22Rv1 (cell line): ENCODE data around the gene NEURL4.

Source experiments
- H3K27ac ChIP-seq: fragments of 450-650 bp; 2 replicates; pipeline ENCODE4 v1.5.1; 2017
- ZFX ChIP-seq: fragments of 450-650 bp; IDR thresholded peaks from 2 replicates; pipeline ENCODE4 v1.6.1; 2017; ENCODE audit warnings: antibody characterized with exemption, borderline replicate concordance
- TF ChIP-seq, protein P1 (sequence below): fragments of 450-650 bp; IDR thresholded peaks from 2 replicates; pipeline ENCODE4 v1.5.1; 2017; ENCODE audit warnings: mild to moderate bottlenecking

NEURL4 gene

DNA sequence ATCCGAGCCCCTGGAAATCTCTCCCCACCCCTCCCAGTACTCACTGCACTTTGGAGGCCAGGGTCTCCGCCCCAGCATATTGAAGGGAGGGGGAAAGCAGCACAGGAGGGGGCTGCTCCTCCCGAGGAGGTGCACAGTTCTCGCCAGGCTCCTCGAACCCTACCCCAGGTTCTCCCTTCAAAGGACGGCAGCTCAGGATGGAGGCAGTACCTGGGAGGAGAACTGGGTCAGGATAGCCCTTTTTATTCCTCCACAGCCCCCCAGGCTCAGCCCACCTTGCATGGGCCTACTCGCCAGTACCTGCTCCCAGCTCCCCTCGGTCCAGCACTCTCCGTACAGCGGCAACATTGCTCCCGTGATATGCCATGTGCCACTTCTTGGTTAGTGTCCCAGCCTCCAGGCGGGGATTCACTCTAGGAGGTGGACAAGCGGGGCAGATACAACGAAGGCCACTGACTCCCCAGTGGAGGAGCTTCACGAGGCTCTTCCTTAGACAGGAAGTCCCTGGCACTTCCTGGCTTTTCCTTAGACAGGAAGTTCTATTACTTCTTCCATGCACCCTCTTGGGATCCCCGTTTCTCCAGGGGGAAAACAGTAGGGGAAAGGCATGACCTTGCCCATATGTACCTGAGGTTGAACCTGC, 11.9 kb downstream of the NEURL4 start:
- TF ChIP-seq, protein P1, sequence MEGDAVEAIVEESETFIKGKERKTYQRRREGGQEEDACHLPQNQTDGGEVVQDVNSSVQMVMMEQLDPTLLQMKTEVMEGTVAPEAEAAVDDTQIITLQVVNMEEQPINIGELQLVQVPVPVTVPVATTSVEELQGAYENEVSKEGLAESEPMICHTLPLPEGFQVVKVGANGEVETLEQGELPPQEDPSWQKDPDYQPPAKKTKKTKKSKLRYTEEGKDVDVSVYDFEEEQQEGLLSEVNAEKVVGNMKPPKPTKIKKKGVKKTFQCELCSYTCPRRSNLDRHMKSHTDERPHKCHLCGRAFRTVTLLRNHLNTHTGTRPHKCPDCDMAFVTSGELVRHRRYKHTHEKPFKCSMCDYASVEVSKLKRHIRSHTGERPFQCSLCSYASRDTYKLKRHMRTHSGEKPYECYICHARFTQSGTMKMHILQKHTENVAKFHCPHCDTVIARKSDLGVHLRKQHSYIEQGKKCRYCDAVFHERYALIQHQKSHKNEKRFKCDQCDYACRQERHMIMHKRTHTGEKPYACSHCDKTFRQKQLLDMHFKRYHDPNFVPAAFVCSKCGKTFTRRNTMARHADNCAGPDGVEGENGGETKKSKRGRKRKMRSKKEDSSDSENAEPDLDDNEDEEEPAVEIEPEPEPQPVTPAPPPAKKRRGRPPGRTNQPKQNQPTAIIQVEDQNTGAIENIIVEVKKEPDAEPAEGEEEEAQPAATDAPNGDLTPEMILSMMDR: no peak
- TF ChIP-seq ZFX: no peak
- peak overlapping the region; percentile 99 for H3K27ac ChIP-seq

DNA sequence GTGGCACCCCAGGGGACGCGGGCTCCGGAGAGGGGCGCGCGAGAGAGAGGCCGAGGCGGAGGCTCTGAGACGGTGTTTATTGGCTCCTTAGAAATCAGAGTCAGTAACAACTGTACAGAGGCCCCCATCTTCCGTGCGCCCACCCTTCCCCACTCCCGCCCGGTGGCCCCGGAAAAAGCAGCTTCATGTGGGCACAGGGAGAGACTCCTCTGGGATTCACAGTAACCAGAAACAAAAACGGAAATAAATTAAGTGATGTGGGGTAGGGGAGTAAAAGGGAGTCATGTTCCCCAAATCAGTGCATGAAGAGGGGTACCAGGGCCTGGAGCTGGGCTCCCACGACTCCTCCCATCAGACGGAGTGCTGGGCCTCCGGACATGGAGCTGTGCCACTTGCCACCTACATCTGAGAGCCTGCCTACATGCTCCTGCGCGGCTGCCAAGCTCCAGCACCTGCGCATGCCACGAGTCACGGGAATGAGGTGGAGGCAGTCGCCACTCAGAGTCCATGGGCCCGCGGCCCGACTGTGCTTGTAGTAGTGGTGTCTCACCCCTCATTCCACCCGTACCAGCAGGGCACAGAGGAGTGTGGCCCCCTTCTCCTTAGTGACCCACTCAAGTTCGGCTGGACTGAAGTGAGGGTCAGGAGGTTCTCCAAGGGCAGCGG, 13.4 kb downstream of the NEURL4 start:
- TF ChIP-seq, protein P1: no peak
- no peak for TF ChIP-seq ZFX

DNA sequence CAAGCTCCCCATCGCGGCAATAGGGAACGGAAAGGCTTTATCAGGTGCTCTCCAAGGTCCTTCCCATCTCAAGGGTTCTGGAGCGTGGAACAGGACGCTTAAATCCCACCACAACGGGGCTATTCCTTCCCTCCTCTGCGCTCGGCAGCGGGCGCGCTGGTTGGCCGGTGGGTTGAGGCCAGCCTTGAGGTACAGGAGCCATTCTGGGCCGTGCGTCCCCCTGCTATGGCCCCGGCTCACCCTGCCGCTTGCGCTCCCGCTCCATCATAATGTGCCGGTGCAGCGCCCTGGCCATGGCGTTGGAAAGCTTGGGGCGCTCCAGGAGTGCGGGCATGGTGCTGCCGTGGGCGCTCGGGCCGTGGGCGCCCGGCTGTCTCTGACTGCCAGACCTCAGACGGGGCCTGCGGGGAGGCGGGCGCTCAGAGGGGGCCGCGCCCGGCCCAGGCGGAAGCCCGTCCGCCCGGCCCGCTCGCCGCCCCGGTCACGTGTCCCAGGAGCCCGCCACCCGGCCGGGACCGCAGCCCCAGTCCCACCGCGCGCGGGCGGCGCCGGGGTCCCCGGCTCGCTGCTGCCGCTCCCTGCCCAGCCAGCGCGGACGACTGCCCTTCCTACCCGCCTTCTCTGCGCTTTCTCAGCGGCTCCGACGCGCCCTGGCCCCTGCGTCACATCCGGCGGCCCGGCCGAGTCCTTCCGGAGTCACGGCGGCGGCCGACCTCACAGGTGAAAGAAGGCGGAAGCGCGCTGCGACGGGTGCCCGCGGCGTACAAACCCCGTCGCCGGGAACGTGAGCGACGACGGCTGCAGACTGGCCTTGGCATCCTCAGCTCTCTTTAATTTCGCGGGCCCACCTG, 14.2 kb downstream of the NEURL4 start, which contains the start of gene GPS2:
Gene GPS2 (minus strand): TSS at position 642 of the 851 bp plus-strand sequence. CDS start 308 bp downstream, at position 334.
- TF ChIP-seq, protein P1: no peak
- TF ChIP-seq ZFX: no peak
- H3K27ac ChIP-seq: peak within 1 kb of the TSS; percentile 99

More for the DNA sequence above, 13.4 kb downstream of the NEURL4 start:
- peak overlapping the region; percentile 99 for H3K27ac ChIP-seq

DNA sequence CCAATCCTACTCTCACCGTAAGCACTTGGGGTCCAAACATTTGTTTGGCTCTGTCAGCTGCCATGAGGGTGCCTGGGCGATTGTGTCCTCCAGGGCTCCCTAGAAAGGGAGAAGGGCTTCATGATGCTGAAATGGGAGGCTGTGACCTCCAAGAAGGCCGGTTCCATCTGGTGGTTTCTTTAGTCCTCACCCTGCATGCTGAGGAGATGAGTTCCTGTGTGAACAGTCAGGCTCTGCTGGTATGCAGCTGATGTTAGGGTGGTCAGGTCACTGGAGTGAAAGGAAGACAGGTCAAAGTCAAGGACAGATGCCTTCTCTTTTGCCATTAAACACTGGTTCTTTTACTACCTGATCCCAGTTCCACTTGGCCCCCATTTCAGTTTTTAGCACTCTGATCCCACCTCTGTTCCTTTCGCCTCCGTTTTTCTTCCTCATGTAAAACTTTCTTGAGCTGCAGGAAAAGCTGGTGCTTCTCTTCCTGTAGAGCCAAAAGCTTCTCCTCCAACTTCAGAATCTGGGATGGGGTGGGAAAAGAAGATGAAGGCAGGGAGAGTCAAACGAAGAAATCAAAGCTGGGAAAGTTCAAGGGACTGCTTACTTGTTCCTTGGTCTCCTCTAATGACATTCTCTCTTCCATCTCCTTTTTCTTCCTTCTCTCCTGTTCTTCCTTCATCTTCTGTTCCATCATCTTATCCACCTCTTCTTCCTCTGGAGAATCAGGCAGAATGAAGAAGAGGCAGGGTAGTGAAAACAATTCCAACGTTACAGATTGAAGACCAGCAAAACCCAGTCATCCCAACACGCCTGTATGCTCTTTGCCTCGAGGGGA, 15.0 kb downstream of the NEURL4 start:
- TF ChIP-seq, protein P1: no peak
- no peak for TF ChIP-seq ZFX
- H3K27ac ChIP-seq: peak overlapping the region; percentile 99

DNA sequence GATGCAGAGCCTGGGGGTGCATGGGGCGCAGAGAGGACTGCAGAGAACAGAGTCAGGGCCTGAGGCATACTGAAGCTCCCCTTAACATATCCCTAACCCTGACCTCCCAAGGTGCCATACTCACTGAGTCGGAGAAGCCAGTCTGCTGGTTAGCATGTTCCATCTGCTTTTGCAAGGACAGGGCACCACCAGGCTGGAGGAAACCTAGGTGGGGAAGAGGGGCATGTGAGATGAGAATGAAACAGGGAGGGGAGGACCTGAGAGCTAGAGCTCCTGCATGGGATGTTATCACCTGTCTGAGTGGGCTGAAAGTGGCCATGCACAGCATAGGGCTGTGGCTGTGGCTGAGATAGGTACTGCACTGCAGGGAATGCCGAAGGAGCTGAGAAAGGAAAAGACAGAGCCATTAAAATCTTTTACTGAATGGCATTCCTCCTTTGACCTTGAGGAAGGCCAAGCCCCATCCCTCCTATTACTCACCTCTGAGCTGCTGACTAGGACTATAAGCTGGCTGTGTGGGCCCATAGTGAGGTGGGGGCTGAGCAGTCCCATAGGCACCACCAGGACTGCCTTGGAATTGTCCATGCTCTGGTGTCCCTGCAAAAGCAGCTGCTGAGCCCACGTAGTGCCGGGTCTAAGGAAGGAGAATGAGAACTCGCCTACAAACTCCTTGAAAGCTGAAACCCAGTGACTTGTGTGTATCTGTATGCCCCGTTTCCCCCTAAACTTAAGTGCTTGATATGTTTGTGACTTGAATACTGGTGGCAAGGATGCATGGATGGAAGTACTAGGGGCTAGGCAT, 15.8 kb downstream of the NEURL4 start:
- H3K27ac ChIP-seq: peak overlapping the region; percentile 99
- TF ChIP-seq ZFX: no peak
- TF ChIP-seq, protein P1: peak; percentile 25; the same call in 1 of the 2 replicates

DNA sequence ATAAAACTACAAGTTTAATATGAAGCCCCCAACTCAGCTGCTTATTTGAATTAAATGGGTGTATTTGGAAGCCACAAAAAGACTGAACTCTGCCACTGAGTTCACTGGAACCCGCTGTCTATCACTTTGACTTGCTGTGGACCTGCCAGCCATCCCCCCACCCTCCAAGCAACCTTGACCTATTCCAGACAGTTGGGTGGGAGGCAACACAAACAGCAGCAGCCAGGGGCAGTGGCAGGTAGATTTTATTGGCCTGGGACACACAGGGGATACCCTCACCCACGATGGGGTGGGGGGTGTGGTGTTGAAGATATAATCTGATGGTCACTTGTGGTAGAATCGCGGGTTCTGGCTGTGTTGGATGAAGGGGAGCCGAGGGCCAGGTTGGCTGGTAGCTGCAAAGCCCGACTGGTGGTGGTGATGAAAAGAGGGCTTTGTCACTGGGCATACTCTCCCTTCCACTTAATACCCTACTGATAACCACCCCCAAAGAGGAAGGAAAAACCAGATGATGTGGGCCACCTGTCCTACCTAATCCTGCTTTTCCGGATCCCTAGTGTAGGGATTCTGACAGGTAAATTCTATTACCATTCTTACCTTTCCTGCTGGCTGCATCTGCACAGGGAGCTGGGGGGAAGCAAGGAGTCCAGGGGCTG, 16.6 kb downstream of the NEURL4 start:
- peak overlapping the region; percentile 99 for H3K27ac ChIP-seq
- TF ChIP-seq ZFX: no peak
